RWPE2 (cell line): ENCODE data around the gene MAP1B.

Source experiments
- ATAC-seq: fragments of 200-7000 bp; cut with Tn5 transposase; 3 replicates; pipeline ENCODE4 v1.9.1; 2021; ENCODE audit warnings: low read depth
- DNase-seq: peaks from one replicate; pipeline ENCODE4 v3.0.0-alpha.2; 2020; ENCODE audit warnings: low spot score
- H3K27ac ChIP-seq: fragments of 450-650 bp; 2 replicates; pipeline ENCODE4 v1.5.1; 2017; ENCODE audit warnings: mild to moderate bottlenecking; ENCODE audit not compliant: poor library complexity, severe bottlenecking
- H3K27me3 ChIP-seq: fragments of 250-450 bp; sonication (Bioruptor Pico); 2 replicates; pipeline ENCODE4 v1.5.1; 2021; ENCODE audit warnings: mild to moderate bottlenecking, moderate library complexity; ENCODE audit not compliant: insufficient read depth, poor library complexity, severe bottlenecking
- H3K36me3 ChIP-seq: fragments of 250-450 bp; sonication (Bioruptor Pico); 2 replicates; pipeline ENCODE4 v1.5.1; 2020; ENCODE audit warnings: low read depth, mild to moderate bottlenecking, moderate library complexity
- H3K4me1 ChIP-seq: fragments of 250-450 bp; sonication (Bioruptor Pico); 2 replicates; pipeline ENCODE4 v1.5.1; 2021; ENCODE audit warnings: mild to moderate bottlenecking, moderate library complexity; ENCODE audit not compliant: insufficient read depth, poor library complexity, severe bottlenecking
- H3K4me3 ChIP-seq: fragments of 250-450 bp; sonication (Bioruptor Pico); 2 replicates; pipeline ENCODE4 v1.5.1; 2021; ENCODE audit warnings: mild to moderate bottlenecking, moderate library complexity; ENCODE audit not compliant: severe bottlenecking
- H3K9me3 ChIP-seq: fragments of 250-450 bp; sonication (Bioruptor Pico); 2 replicates; pipeline ENCODE4 v1.5.1; 2021; ENCODE audit warnings: mild to moderate bottlenecking, moderate library complexity; ENCODE audit not compliant: severe bottlenecking
- CTCF ChIP-seq: fragments of 450-650 bp; IDR thresholded peaks from one replicate; pipeline ENCODE4 v1.5.1; 2017; ENCODE audit warnings: mild to moderate bottlenecking, moderate library complexity; ENCODE audit not compliant: poor library complexity, severe bottlenecking

MAP1B gene

GRCh38 chr5:72107131-72107900, at the start of gene MAP1B:
MAP1B (plus strand) TSS chr5:72107475; CDS start chr5:72107532, 57 bp downstream.
- DNase-seq, result no peak
- H3K27ac ChIP-seq, result no peak within 1 kb of the TSS
- no peaks in the 10 kb centered on the region for H3K27me3 ChIP-seq

GRCh38 chr5:72057816-72058215, 49.5 kb upstream of the MAP1B start:
- no peak overlapping the region for H3K27ac ChIP-seq
- H3K27me3 ChIP-seq, result peaks cover 23% of the 10 kb centered on the region
- no peak for DNase-seq
- H3K36me3 ChIP-seq, result no peaks in the 10 kb centered on the region
- no peak for TF ChIP-seq CTCF
- 0 out of 3 replicates have a peak, but pooled peaks have one; percentile 10 for ATAC-seq
- H3K4me3 ChIP-seq, result no peak overlapping the region
- H3K4me1 ChIP-seq, result no peaks in the 10 kb centered on the region
- H3K9me3 ChIP-seq, result no peaks in the 10 kb centered on the region

More at GRCh38 chr5:72107131-72107900, at the start of gene MAP1B:
- ATAC-seq, result peak; percentile 62
- H3K36me3 ChIP-seq, result peaks cover 13% of the 10 kb centered on the region
- H3K4me3 ChIP-seq, result peak within 1 kb of the TSS; percentile 66
- H3K9me3 ChIP-seq, result no peaks in the 10 kb centered on the region
- no peaks in the 10 kb centered on the region for H3K4me1 ChIP-seq
- no peak for TF ChIP-seq CTCF

GRCh38 chr5:72063219-72063819, 44.0 kb upstream of the MAP1B start:
- ATAC-seq, result no peak
- H3K9me3 ChIP-seq, result no peaks in the 10 kb centered on the region
- peaks cover 9% of the 10 kb centered on the region for H3K27me3 ChIP-seq
- peaks cover 28% of the 10 kb centered on the region for H3K4me1 ChIP-seq
- no peaks in the 10 kb centered on the region for H3K36me3 ChIP-seq
- H3K27ac ChIP-seq, result no peak overlapping the region
- TF ChIP-seq CTCF, result no peak
- H3K4me3 ChIP-seq, result no peak overlapping the region
- no peak for DNase-seq

- Histone ChIP-seq H3K4me3 (no peak overlapping the region), H3K4me1 (peaks cover 28% of the 10 kb centered on the region), H3K36me3 (no peaks in the 10 kb centered on the region), H3K9me3 (no peaks in the 10 kb centered on the region), H3K27me3 (no peaks in the 10 kb centered on the region), H3K27ac (no peak overlapping the region)
- no peak for TF ChIP-seq CTCF
- no peak for DNase-seq
- ATAC-seq, result no peak
These were observed 42.3 kb upstream of the MAP1B start for GRCh38 chr5:72064801-72065570.
